Thoracic aorta (tissue), 2 donors: ENCODE results near the gene SAG. TPM values are rescaled to one million over a fixed set of nuclear protein-coding genes. Genes with fewer than 3 reads are reported as not detected.

ENCODE experiments used
- ATAC-seq: fragments of 150-250 bp; one replicate; pipeline ENCODE4 v1.8.0; 2017; ENCODE audit warnings: low read depth; ENCODE audit not compliant: insufficient number of reproducible peaks, low FRiP score
- DNase-seq: peaks from one replicate; pipeline ENCODE4 v3.0.0-alpha.2; 2020; ENCODE audit warnings: low spot score
- H3K27ac ChIP-seq, 2 donors: fragments of 200-600 bp; sonication (generic); 1 replicate in 1 of 2; 2 replicates in 1 of 2; pipeline ENCODE4 v1.5.1; 2016; ENCODE audit warnings: mild to moderate bottlenecking in 2 of 2, moderate library complexity in 2 of 2
- H3K27me3 ChIP-seq: fragments of 200-600 bp; sonication (generic); replicated peaks from 2 replicates; pipeline ENCODE4 v1.6.0; 2016; ENCODE audit warnings: mild to moderate bottlenecking; ENCODE audit not compliant: insufficient read depth
- H3K36me3 ChIP-seq: fragments of 200-600 bp; sonication (generic); one replicate; pipeline ENCODE4 v1.5.1; 2016
- H3K4me1 ChIP-seq, 2 donors: fragments of 200-600 bp; sonication (generic); 1 replicate in 1 of 2; 2 replicates in 1 of 2; pipeline versions ENCODE4 v1.5.1 to v1.6.0; 2016; ENCODE audit warnings: low read depth in 2 of 2, mild to moderate bottlenecking in 1 of 2; ENCODE audit not compliant: control insufficient read depth in 1 of 2
- H3K4me3 ChIP-seq: fragments of 200-600 bp; sonication (generic); 2 replicates; pipeline ENCODE4 v1.5.1; 2016; ENCODE audit warnings: mild to moderate bottlenecking
- H3K9me3 ChIP-seq: fragments of 200-600 bp; sonication (generic); 2 replicates; pipeline ENCODE4 v1.5.1; 2016
- CTCF ChIP-seq: fragments of 200-600 bp; sonication (generic); IDR thresholded peaks from one replicate; pipeline ENCODE4 v1.5.1; 2019; ENCODE audit warnings: antibody characterized with exemption
- total RNA-seq, 2 donors: library from RNA; depleted of rRNA; stranded (reverse); fragments of >200 nt; gene quantifications; one replicate each; pipeline versions ENCODE4 v1.1.0 to v1.2.3, GENCODE V29; 2016

Gene SAG
- total RNA-seq, 2 donors from 2014 or later = not detected

- H3K4me3 ChIP-seq = no peak overlapping the region
- ATAC-seq = no peak
- no peaks in the 10 kb centered on the region for H3K9me3 ChIP-seq
- no peak for DNase-seq
- no peak for TF ChIP-seq CTCF
- H3K36me3 ChIP-seq = no peaks in the 10 kb centered on the region
- no peaks in the 10 kb centered on the region for H3K4me1 ChIP-seq
- H3K27me3 ChIP-seq = no peaks in the 10 kb centered on the region
- H3K27ac ChIP-seq = no peak overlapping the region
Measured at GRCh38 chr2:233303252-233303651, 4.4 kb upstream of the SAG start.

GRCh38 chr2:233311241-233311926, 3.8 kb downstream of the SAG start:
- H3K36me3 ChIP-seq = no peaks in the 10 kb centered on the region
- no peaks in the 10 kb centered on the region for H3K9me3 ChIP-seq
- DNase-seq (no peak), ATAC-seq (no peak)
- H3K4me1 ChIP-seq = no peaks in the 10 kb centered on the region
- H3K27me3 ChIP-seq = no peaks in the 10 kb centered on the region
- no peak overlapping the region for H3K27ac ChIP-seq
- no peak overlapping the region for H3K4me3 ChIP-seq
- TF ChIP-seq CTCF = no peak

- ATAC-seq = no peak
- no peak for DNase-seq
- no peak for TF ChIP-seq CTCF
Measured at GRCh38 chr2:233312874-233313273, 5.3 kb downstream of the SAG start.

GRCh38 chr2:233314180-233314925, 6.7 kb downstream of the SAG start:
- H3K27ac ChIP-seq = no peak overlapping the region
- no peaks in the 10 kb centered on the region for H3K27me3 ChIP-seq
- DNase-seq (no peak), ATAC-seq (no peak)
- no peak for TF ChIP-seq CTCF
- H3K36me3 ChIP-seq = no peaks in the 10 kb centered on the region
- no peak overlapping the region for H3K4me3 ChIP-seq
- H3K4me1 ChIP-seq = no peaks in the 10 kb centered on the region
- H3K9me3 ChIP-seq = no peaks in the 10 kb centered on the region

More at GRCh38 chr2:233312874-233313273, 5.3 kb downstream of the SAG start:
- Histone ChIP-seq H3K27ac (no peak overlapping the region), H3K4me3 (no peak overlapping the region), H3K4me1 (no peaks in the 10 kb centered on the region), H3K9me3 (no peaks in the 10 kb centered on the region), H3K36me3 (no peaks in the 10 kb centered on the region), H3K27me3 (no peaks in the 10 kb centered on the region)

GRCh38 chr2:233317196-233317943, 9.8 kb downstream of the SAG start:
- Histone ChIP-seq H3K27ac (no peak overlapping the region), H3K4me3 (no peak overlapping the region), H3K4me1 (no peaks in the 10 kb centered on the region), H3K36me3 (no peaks in the 10 kb centered on the region), H3K27me3 (no peaks in the 10 kb centered on the region), H3K9me3 (no peaks in the 10 kb centered on the region)
- DNase-seq = no peak
- ATAC-seq = no peak
- no peak for TF ChIP-seq CTCF
